Activated CD4-positive, alpha-beta T cell treated with anti-CD3 and anti-CD28 coated beads, Interleukin-2, amount 50 U/mL, for 1 hour (primary cell): Measurements from ENCODE around the gene TPH2.

Experiments used
- DNase-seq: peaks from one replicate; pipeline ENCODE4 v3.0.0-alpha.2; 2020

TPH2 gene

GRCh38 chr12:71967211-71967610 is 28.6 kb downstream of the TPH2 start:
- no peak for DNase-seq

GRCh38 chr12:71969330-71969729 is 30.7 kb downstream of the TPH2 start:
- DNase-seq: no peak

GRCh38 chr12:71970031-71970430 is 31.4 kb downstream of the TPH2 start:
- DNase-seq: no peak

- DNase-seq: no peak
Measured at GRCh38 chr12:71972441-71973074, 33.9 kb downstream of the TPH2 start.

- DNase-seq: no peak
Measured at GRCh38 chr12:71973687-71974086, 35.0 kb downstream of the TPH2 start.

GRCh38 chr12:71980538-71980937 is 41.9 kb downstream of the TPH2 start:
- DNase-seq: no peak

- no peak for DNase-seq
Measured at GRCh38 chr12:71981149-71981548, 42.5 kb downstream of the TPH2 start.

- DNase-seq: no peak
Measured at GRCh38 chr12:71994715-71995114, 56.1 kb downstream of the TPH2 start.

GRCh38 chr12:71999795-72000194 is 61.1 kb downstream of the TPH2 start:
- no peak for DNase-seq

GRCh38 chr12:72000969-72001648 is 62.5 kb downstream of the TPH2 start:
- no peak for DNase-seq

- DNase-seq: no peak
Measured at GRCh38 chr12:72006766-72007165, 68.1 kb downstream of the TPH2 start.

- no peak for DNase-seq
Measured at GRCh38 chr12:72010356-72010755, 71.7 kb downstream of the TPH2 start.

- no peak for DNase-seq
Measured at GRCh38 chr12:72011374-72011773, 72.7 kb downstream of the TPH2 start.

- DNase-seq: no peak
Measured at GRCh38 chr12:72012874-72013273, 74.2 kb downstream of the TPH2 start.

GRCh38 chr12:72015895-72016294 is 77.2 kb downstream of the TPH2 start:
- DNase-seq: no peak

- peak; percentile 43 for DNase-seq
Measured at GRCh38 chr12:72017054-72017651, 78.5 kb downstream of the TPH2 start.

GRCh38 chr12:72018036-72018435 is 79.4 kb downstream of the TPH2 start:
- no peak for DNase-seq

GRCh38 chr12:72024613-72025012 is 86.0 kb downstream of the TPH2 start:
- no peak for DNase-seq

GRCh38 chr12:72025524-72025923 is 86.9 kb downstream of the TPH2 start:
- no peak for DNase-seq

- DNase-seq: no peak
Measured at GRCh38 chr12:72028966-72029365, 90.3 kb downstream of the TPH2 start.

GRCh38 chr12:72030277-72030676 is 91.6 kb downstream of the TPH2 start:
- DNase-seq: no peak

GRCh38 chr12:72031066-72031465 is 92.4 kb downstream of the TPH2 start:
- no peak for DNase-seq

- DNase-seq: no peak
Measured at GRCh38 chr12:72033991-72034390, 95.3 kb downstream of the TPH2 start.

GRCh38 chr12:72035625-72036024 is 97.0 kb downstream of the TPH2 start:
- DNase-seq: no peak

- no peak for DNase-seq
Measured at GRCh38 chr12:72036393-72036792, 97.7 kb downstream of the TPH2 start.
